ENCODE measurements around the gene C3orf38.

C3orf38 gene

GRCh38 chr3:88189361-88189810 is 39.6 kb downstream of the C3orf38 start:
- CTCF ChIA-PET = interaction anchor here (0.6 kb wide), 1 partner anchor 65 kb away, joined by 4 read pairs; no protein-coding TSS in a partner anchor
- H3K4me1 ChIP-seq (ENCODE audit: control insufficient read depth, insufficient read depth, low read length) = no peaks in the 10 kb centered on the region
- H3K36me3 ChIP-seq (ENCODE audit: control insufficient read depth in 2 of 2, insufficient read depth in 1 of 2, low read length in 2 of 2) = no peaks in the 10 kb centered on the region
- no peaks in the 10 kb centered on the region for H3K9me3 ChIP-seq (ENCODE audit: control insufficient read depth, insufficient read depth, low read depth, low read length)
- TF ChIP-seq ZNF544 (tag by site-specific recombination; IDR thresholded peaks at IDR 0.05) (no peak), SP7 (tag by site-specific recombination; IDR thresholded peaks at IDR 0.05) (no peak), ZFP37 (tag by site-specific recombination; IDR thresholded peaks at IDR 0.05) (no peak), ZNF660 (tag by site-specific recombination; IDR thresholded peaks at IDR 0.05) (no peak), ZNF776 (tag by site-specific recombination; IDR thresholded peaks at IDR 0.05; ENCODE audit: borderline replicate concordance) (no peak), ZNF146 (tag by site-specific recombination; IDR thresholded peaks at IDR 0.05) (no peak), ZNF174 (tag by site-specific recombination; IDR thresholded peaks at IDR 0.05) (no peak), ZNF513 (tag by site-specific recombination; IDR thresholded peaks at IDR 0.05) (no peak), ZNF133 (tag by site-specific recombination; IDR thresholded peaks at IDR 0.05) (no peak), ZNF114 (tag by site-specific recombination; IDR thresholded peaks at IDR 0.05) (no peak), ZNF529 (tag by site-specific recombination; IDR thresholded peaks at IDR 0.05; ENCODE audit: insufficient replicate concordance) (no peak), ZNF335 (tag by site-specific recombination; conservative IDR thresholded peaks at IDR 0.05) (no peak)
- H3K4me3 ChIP-seq (ENCODE audit: low read depth, low read length) = no peak overlapping the region
- H3K27ac ChIP-seq (ENCODE audit: extremely low read depth, low read depth, low read length) = no peak overlapping the region
- POLR2A ChIA-PET = no interaction called here

DNA sequence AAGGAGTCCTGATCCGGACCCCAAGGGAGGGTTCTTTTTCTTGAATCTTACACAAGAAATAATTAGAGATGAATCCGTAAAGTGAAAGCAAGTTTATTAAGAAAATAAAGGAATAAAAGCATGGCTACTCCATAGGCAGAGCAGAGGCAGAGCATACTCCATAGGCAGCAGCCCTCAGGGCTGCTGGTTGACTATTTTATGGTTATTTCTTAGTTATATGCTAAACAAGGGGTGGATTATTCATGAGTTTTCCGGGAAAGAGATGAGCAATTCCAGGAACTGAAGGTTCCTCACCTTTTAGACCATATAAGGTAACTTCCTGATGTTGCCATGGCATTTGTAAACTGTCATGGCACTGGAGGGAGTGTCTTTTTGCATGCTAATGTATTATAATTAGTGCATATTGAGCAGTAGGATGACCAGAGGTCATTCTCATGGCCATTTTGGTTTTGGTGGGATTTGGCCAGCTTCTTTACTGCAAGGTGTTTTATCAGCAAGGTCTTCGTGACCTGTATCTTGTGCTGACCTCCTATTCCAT is 42.2 kb downstream of the C3orf38 start:
- H3K4me3 ChIP-seq (ENCODE audit: low read depth, low read length) = no peak overlapping the region
- ChIA-PET CTCF (no interaction called here), POLR2A (no interaction called here)
- no peaks in the 10 kb centered on the region for H3K9me3 ChIP-seq (ENCODE audit: control insufficient read depth, insufficient read depth, low read depth, low read length)
- H3K4me1 ChIP-seq (ENCODE audit: control insufficient read depth, insufficient read depth, low read length) = no peaks in the 10 kb centered on the region
- no peaks in the 10 kb centered on the region for H3K36me3 ChIP-seq (ENCODE audit: control insufficient read depth in 2 of 2, insufficient read depth in 1 of 2, low read length in 2 of 2)
- TF ChIP-seq ZNF37A (tag by site-specific recombination; IDR thresholded peaks at IDR 0.05) (no peak), RBAK (tag by site-specific recombination; IDR thresholded peaks at IDR 0.05) (no peak), ZFP37 (tag by site-specific recombination; IDR thresholded peaks at IDR 0.05) (no peak), ZNF433 (tag by site-specific recombination; IDR thresholded peaks at IDR 0.05; ENCODE audit: low read depth) (no peak), ZNF791 (tag by site-specific recombination; IDR thresholded peaks at IDR 0.05) (no peak), ZBTB7A (tag by site-specific recombination; IDR thresholded peaks at IDR 0.05; ENCODE audit: low read depth) (no peak), ZNF426 (tag by site-specific recombination; IDR thresholded peaks at IDR 0.05) (no peak), ZNF16 (tag by site-specific recombination; IDR thresholded peaks at IDR 0.05; ENCODE audit: low read depth) (no peak), ZNF175 (tag by site-specific recombination; IDR thresholded peaks at IDR 0.05) (no peak), KLF7 (tag by site-specific recombination; IDR thresholded peaks at IDR 0.05; ENCODE audit: borderline replicate concordance) (no peak), ZFHX2 (tag by site-specific recombination; conservative IDR thresholded peaks at IDR 0.05) (no peak), ZNF768 (tag by site-specific recombination; IDR thresholded peaks at IDR 0.05) (no peak), ZNF133 (tag by site-specific recombination; IDR thresholded peaks at IDR 0.05) (no peak), ZNF174 (tag by site-specific recombination; IDR thresholded peaks at IDR 0.05) (no peak)
- TF ChIP-seq, protein P1, sequence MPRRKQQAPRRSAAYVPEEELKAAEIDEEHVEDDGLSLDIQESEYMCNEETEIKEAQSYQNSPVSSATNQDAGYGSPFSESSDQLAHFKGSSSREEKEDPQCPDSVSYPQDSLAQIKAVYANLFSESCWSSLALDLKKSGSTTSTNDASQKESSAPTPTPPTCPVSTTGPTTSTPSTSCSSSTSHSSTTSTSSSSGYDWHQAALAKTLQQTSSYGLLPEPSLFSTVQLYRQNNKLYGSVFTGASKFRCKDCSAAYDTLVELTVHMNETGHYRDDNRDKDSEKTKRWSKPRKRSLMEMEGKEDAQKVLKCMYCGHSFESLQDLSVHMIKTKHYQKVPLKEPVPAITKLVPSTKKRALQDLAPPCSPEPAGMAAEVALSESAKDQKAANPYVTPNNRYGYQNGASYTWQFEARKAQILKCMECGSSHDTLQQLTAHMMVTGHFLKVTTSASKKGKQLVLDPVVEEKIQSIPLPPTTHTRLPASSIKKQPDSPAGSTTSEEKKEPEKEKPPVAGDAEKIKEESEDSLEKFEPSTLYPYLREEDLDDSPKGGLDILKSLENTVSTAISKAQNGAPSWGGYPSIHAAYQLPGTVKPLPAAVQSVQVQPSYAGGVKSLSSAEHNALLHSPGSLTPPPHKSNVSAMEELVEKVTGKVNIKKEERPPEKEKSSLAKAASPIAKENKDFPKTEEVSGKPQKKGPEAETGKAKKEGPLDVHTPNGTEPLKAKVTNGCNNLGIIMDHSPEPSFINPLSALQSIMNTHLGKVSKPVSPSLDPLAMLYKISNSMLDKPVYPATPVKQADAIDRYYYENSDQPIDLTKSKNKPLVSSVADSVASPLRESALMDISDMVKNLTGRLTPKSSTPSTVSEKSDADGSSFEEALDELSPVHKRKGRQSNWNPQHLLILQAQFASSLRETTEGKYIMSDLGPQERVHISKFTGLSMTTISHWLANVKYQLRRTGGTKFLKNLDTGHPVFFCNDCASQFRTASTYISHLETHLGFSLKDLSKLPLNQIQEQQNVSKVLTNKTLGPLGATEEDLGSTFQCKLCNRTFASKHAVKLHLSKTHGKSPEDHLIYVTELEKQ (tag by site-specific recombination; IDR thresholded peaks at IDR 0.05; ENCODE audit: borderline replicate concordance) = no peak
- no peak overlapping the region for H3K27ac ChIP-seq (ENCODE audit: extremely low read depth, low read depth, low read length)

Measured in HEK293 (cell line).